Activated CD4-positive, alpha-beta T cell treated with anti-CD3 and anti-CD28 coated beads, Interleukin-2, amount 10 ng/mL, durations not matched to agents 7 days and 5 days (primary cell): Measurements from ENCODE around the gene KBTBD13. TPM values are rescaled to one million over a fixed set of nuclear protein-coding genes. Genes with fewer than 3 reads are reported as not detected.
"Not testable (repeated sequence)": the region's sequence is repeated elsewhere in the genome, so short reads cannot be mapped to it uniquely, and the experiment has no call there.

Experiments
- CTCF ChIA-PET: fragments of 350-600 bp; sonication (Branson Sonifier 250); formaldehyde crosslinking; loops from one replicate; lab custom pipeline; 2021; ENCODE audit warnings: antibody characterized with exemption; lab: Charles Lee
- POLR2A ChIA-PET: fragments of 350-600 bp; sonication (Branson Sonifier 250); formaldehyde crosslinking; loops from one replicate; lab custom pipeline; 2021; ENCODE audit warnings: antibody characterized with exemption; lab: Charles Lee
- DNase-seq: peaks from one replicate; pipeline ENCODE4 v3.0.0-alpha.2; 2020
- H3K27ac Mint-ChIP-seq: one replicate; pipeline ENCODE4 v1.8.0; 2021; ENCODE audit warnings: mild to moderate bottlenecking, moderate library complexity, mixed read lengths
- H3K27me3 Mint-ChIP-seq: one replicate; pipeline ENCODE4 v1.8.0; 2021; ENCODE audit warnings: mixed read lengths
- H3K36me3 Mint-ChIP-seq: one replicate; pipeline ENCODE4 v1.8.0; 2021; ENCODE audit warnings: low read depth, mixed read lengths
- H3K4me1 Mint-ChIP-seq: one replicate; pipeline ENCODE4 v1.8.0; 2021; ENCODE audit warnings: mixed read lengths
- H3K4me3 Mint-ChIP-seq: one replicate; pipeline ENCODE4 v1.8.0; 2021; ENCODE audit warnings: mild to moderate bottlenecking, moderate library complexity, mixed read lengths
- H3K9me3 Mint-ChIP-seq: one replicate; pipeline ENCODE4 v1.8.0; 2021; ENCODE audit warnings: mixed read lengths
- total RNA-seq, 2 experiments: library from RNA; stranded (reverse); gene quantifications; one replicate each; pipeline ENCODE4 v1.2.3, GENCODE V29; 2021

KBTBD13 gene
- total RNA-seq, 2 experiments from 2014 or later = not detected

DNA sequence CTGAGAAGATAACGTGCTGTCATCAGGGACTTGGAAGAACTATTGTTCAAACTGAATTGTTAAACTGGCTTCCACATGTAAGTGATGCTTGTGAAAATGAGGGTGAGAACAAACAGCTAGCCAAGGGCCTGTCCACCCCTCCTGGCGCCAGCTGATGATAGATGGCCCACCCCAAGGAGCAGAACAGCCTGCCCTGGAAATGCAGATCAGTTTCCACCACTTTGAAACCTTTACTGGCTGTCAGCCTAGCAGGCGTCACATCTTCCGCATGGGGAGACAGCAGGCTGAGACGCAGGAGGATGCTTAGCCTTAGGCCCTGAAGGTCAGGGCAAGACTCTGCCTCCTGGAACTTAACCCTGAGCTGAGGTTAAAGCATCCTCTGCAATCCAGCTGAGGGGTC, 37.7 kb upstream of the KBTBD13 start:
- DNase-seq = no peak
- no peaks in the 10 kb centered on the region for H3K9me3 Mint-ChIP-seq
- H3K4me1 Mint-ChIP-seq = peaks cover 2% of the 10 kb centered on the region
- H3K27ac Mint-ChIP-seq = no peak overlapping the region
- no peak overlapping the region for H3K4me3 Mint-ChIP-seq
- POLR2A ChIA-PET = no interaction called here
- CTCF ChIA-PET = interaction anchor here (0.6 kb wide), 1 partner anchor 28 kb away, joined by 5 read pairs; no protein-coding TSS in a partner anchor
- H3K36me3 Mint-ChIP-seq = no peaks in the 10 kb centered on the region
- peaks cover 2% of the 10 kb centered on the region for H3K27me3 Mint-ChIP-seq

DNA sequence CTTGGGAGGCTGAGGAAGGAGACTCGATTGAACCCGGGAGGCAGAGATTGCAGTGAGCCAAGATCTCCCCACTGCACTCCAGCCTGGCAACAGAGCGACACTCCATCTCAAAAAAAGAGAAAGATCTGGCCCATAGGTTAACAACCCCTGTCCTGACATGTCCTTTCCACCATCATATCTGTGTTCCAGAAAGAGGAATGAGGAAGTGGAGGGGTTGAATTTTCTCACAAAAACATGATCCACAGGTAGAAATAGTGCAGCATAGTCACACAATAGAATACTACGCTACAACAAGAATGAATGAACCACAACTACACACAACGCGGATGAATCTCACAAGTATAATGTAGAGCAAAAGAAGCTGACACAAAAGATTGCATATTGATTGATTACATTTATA, 36.1 kb upstream of the KBTBD13 start:
- Mint-ChIP-seq H3K4me3 (no peak overlapping the region), H3K9me3 (no peaks in the 10 kb centered on the region), H3K27me3 (peaks cover 2% of the 10 kb centered on the region), H3K27ac (no peak overlapping the region), H3K36me3 (no peaks in the 10 kb centered on the region), H3K4me1 (no peaks in the 10 kb centered on the region)
- no peak for DNase-seq
- ChIA-PET CTCF (interaction anchor here (1.2 kb wide), 1 partner anchor 9 kb away, joined by 3 read pairs; no protein-coding TSS in a partner anchor), POLR2A (no interaction called here)

DNA sequence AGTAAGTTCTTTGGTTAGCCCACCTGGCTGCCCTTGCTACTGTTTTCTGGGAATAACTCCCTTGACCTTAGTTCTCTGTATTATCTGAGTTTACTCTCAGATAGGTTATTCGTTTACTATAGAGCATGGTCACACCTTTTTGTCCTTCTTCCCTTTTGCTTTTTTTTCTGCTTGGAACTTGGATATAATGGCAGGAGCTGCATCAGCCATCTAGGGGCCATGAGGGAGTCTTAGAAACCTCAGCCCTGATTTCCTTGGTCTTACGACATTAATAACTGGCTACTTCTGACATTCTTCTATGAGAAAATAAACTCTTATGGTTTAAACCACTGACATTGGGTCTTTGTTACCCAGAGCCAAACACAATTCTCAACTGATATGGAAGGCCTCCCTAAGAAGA, 34.8 kb upstream of the KBTBD13 start:
- no peak for DNase-seq
- ChIA-PET CTCF (interaction anchor here (0.7 to 1.6 kb wide), 3 partner anchors 11 to 15 kb away, joined by 3 to 4 read pairs (median 3); no protein-coding TSS in a partner anchor), POLR2A (no interaction called here)
- H3K4me3 Mint-ChIP-seq = no peak overlapping the region
- H3K36me3 Mint-ChIP-seq = no peaks in the 10 kb centered on the region
- no peaks in the 10 kb centered on the region for H3K4me1 Mint-ChIP-seq
- no peak overlapping the region for H3K27ac Mint-ChIP-seq
- peaks cover 2% of the 10 kb centered on the region for H3K27me3 Mint-ChIP-seq
- no peaks in the 10 kb centered on the region for H3K9me3 Mint-ChIP-seq

DNA sequence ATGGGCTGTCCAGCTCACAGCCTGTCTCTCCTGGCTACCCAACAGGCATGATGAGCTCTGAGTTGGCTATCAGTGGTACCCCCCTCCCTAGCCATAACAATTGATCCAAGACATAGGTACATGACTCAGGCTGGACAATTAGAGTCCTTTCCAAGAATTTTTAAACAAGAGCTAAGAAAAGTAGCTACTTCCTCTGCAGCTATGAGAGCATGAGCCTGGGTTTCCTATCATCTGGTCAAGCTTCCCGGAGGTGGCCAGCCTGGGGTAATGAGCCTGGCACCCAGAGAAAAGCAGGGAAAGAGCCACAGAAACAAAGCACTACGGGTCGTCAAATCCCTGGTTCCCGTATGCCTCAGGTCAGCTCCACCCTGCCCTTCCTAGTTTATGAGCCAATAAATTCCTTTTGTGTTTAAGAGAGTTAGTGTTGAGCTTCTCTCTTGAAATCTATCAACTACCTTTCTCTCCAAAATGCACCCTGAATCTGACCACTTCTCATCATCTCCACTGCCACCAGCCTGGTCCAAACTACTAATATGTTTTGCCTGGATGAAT, 33.7 kb upstream of the KBTBD13 start:
- ChIA-PET CTCF (interaction anchor here (0.6 to 1.6 kb wide), 5 partner anchors 9 to 22 kb away, joined by 3 to 4 read pairs (median 3); no protein-coding TSS in a partner anchor), POLR2A (no interaction called here)
- DNase-seq = no peak
- Mint-ChIP-seq H3K27ac (no peak overlapping the region), H3K9me3 (no peaks in the 10 kb centered on the region), H3K4me3 (no peak overlapping the region), H3K4me1 (no peaks in the 10 kb centered on the region), H3K36me3 (no peaks in the 10 kb centered on the region), H3K27me3 (peaks cover 2% of the 10 kb centered on the region)

DNA sequence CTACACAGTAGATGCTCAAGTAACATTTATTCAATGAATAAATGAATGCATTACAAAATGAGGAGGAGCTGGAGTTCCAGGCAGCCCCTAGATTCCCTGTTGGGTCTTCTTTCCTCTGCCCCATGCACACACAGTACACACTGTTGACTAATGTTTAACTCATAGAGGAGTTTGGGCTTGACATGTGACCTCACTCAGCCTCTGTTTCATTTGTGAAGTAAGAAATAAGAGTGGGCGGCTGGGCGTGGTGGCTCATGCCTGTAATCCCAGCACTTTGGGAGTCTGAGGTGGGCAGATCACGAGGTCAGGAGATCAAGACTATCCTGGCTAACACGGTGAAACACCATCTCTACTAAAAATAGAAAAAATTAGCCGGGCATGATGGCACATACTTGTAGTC, 32.3 kb upstream of the KBTBD13 start:
- H3K27ac Mint-ChIP-seq, H3K27me3 Mint-ChIP-seq, H3K9me3 Mint-ChIP-seq, H3K4me1 Mint-ChIP-seq, H3K36me3 Mint-ChIP-seq, DNase-seq, H3K4me3 Mint-ChIP-seq, POLR2A ChIA-PET: not testable (repeated sequence)
- CTCF ChIA-PET = interaction anchor here (0.6 to 1.4 kb wide), 3 partner anchors 12 to 460 kb away, joined by 3 to 6 read pairs (median 4); no protein-coding TSS in a partner anchor

DNA sequence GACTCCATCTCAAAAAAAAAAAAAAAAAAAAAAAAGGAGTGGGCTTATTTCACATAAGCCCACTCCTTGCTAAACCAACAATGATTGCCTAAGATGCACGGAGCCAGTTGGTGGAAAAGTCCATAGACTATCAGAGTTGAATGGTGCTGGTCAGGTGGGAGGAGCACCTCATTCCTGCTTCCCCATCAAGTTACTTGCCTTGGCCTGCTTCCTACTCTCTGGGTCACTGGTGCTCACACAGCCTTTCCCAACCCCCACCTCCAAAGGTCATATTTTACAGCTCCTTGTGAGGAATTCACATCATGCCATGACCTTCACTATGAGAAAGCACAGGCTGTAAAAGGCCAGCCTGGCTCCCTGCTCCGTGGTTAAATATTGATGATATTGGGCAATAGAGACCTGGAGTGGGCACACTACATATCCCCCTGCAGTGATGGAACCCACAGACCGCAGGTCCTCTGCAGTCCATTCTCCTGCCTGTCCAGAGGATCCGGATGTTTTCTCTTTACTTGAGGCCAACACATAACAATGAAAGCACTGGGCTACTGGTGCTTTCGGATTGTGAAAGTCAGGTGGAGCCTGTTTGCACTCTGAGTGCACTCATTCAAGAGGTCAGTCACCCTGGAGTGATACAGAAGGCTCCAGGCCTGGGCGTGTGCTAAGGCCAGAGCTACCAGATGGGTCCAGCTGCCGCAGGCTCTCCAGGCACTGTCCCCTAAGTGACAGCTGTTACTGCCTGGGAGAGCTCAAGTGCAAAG, 31.6 kb upstream of the KBTBD13 start, which contains the start of gene SLC51B:
SLC51B (plus strand) TSS at position 664 of the 758 bp plus-strand sequence. CDS start 4,618 bp downstream, outside the sequence.
- DNase-seq = no peak

DNA sequence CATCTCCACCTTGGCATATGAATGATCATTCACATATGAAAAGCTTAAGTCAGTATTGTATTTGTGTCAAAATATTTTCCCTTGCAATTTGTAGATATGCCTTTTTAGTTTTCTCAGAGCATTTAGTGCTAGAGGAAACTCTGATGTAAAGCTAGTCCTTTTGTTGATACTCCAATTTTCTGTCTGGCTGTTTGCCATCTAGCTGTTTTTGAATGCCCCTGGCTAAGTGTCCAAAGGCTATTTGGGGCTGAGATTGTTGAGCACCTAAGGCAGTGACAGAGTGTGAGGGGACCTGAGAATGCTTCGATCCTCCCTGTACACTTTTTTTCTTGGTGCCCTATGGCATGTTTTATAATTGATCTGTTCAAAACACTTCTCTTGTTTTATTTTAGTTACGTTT, 28.3 kb upstream of the KBTBD13 start:
- no peaks in the 10 kb centered on the region for H3K9me3 Mint-ChIP-seq
- no peak for DNase-seq
- H3K27me3 Mint-ChIP-seq = no peaks in the 10 kb centered on the region
- H3K27ac Mint-ChIP-seq = no peak overlapping the region
- no peaks in the 10 kb centered on the region for H3K36me3 Mint-ChIP-seq
- CTCF ChIA-PET = interaction anchor here (0.6 to 1.0 kb wide), 2 partner anchors 30 to 309 kb away, joined by 3 read pairs; no protein-coding TSS in a partner anchor
- POLR2A ChIA-PET = no interaction called here
- H3K4me1 Mint-ChIP-seq = peaks cover 14% of the 10 kb centered on the region
- H3K4me3 Mint-ChIP-seq = no peak overlapping the region

More for the DNA sequence above, 31.6 kb upstream of the KBTBD13 start, which contains the start of gene SLC51B:
- H3K4me1 Mint-ChIP-seq = peaks cover 10% of the 10 kb centered on the region
- no peak within 1 kb of the TSS for H3K4me3 Mint-ChIP-seq
- peaks cover 2% of the 10 kb centered on the region for H3K27me3 Mint-ChIP-seq
- no peaks in the 10 kb centered on the region for H3K36me3 Mint-ChIP-seq
- H3K27ac Mint-ChIP-seq = no peak within 1 kb of the TSS
- no peaks in the 10 kb centered on the region for H3K9me3 Mint-ChIP-seq
- ChIA-PET CTCF (interaction anchor here (0.6 to 1.4 kb wide), 3 partner anchors 13 to 459 kb away, joined by 3 to 6 read pairs (median 4); no protein-coding TSS in a partner anchor), POLR2A (no interaction called here)

DNA sequence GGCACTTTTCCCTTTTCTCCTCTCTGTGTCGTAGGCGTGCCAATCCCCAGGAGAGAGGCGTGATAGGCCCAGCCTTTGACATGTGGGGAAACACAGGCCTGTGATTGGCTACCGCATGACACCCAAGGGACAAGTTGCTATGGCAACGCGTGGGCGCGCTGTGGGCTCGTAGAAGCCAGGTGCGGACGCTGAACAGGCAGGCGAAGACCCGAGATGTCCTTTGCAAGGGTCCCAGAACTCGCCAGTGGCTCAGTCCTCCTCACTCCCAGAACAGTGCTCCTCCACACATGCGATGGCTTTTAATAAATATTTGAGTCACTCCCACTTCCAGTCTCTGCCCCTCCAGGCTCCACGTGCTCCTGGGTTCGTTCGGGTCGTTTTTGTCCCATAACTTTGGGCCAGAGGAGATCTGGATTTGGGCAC, 27.1 kb upstream of the KBTBD13 start:
- DNase-seq = peak; percentile 90
- H3K4me3 Mint-ChIP-seq = peak overlapping the region; percentile 51
- H3K9me3 Mint-ChIP-seq = no peaks in the 10 kb centered on the region
- POLR2A ChIA-PET = no interaction called here
- H3K27me3 Mint-ChIP-seq = no peaks in the 10 kb centered on the region
- no peak overlapping the region for H3K27ac Mint-ChIP-seq
- peaks cover 17% of the 10 kb centered on the region for H3K4me1 Mint-ChIP-seq
- CTCF ChIA-PET = no interaction called here
- H3K36me3 Mint-ChIP-seq = no peaks in the 10 kb centered on the region

DNA sequence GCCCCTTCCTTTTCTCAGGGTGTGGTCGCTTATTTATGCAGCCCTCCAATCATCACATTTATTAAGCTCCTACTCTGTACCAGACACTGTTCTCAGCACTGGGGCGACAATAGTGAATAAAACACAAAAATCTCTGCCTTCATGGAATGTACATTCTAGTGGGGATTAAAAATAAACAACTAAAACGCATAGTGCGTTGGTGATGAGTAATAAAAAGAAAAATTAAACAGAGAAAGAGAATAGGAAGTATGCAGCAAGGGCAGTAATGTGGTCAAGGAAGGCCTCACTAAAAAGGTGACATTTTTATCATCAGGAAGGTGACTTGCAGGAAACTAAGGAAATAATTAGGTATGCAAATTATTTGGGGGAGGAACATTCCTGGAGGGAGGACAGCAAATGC, 26.3 kb upstream of the KBTBD13 start:
- no peak for DNase-seq
- Mint-ChIP-seq H3K27me3 (no peaks in the 10 kb centered on the region), H3K36me3 (no peaks in the 10 kb centered on the region), H3K27ac (no peak overlapping the region), H3K4me1 (peaks cover 20% of the 10 kb centered on the region), H3K4me3 (no peak overlapping the region), H3K9me3 (no peaks in the 10 kb centered on the region)
- ChIA-PET POLR2A (no interaction called here), CTCF (no interaction called here)

DNA sequence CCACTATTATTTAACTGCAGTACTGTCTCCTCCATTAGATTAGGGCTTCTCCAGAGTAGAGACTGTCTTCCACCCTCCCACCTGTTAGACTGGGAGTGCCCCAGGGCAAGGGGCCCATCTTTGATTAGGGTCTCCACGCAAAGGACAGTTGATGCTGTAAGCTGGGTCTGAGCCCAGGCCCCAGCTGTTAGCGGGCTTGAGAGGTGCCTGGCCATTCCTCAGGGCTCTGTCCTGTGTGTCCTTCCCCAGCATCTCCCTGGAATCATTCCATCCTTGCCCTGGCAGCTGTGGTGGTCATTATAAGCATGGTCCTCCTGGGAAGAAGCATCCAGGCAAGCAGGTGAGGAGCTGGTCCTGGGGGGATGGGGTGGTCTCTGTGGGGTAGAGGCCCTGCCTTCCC, 25.3 kb upstream of the KBTBD13 start:
- DNase-seq = no peak
- Mint-ChIP-seq H3K9me3 (no peaks in the 10 kb centered on the region), H3K4me1 (peaks cover 28% of the 10 kb centered on the region), H3K36me3 (no peaks in the 10 kb centered on the region), H3K27ac (no peak overlapping the region), H3K27me3 (no peaks in the 10 kb centered on the region), H3K4me3 (no peak overlapping the region)
- ChIA-PET CTCF (interaction anchor here (0.9 kb wide), 2 partner anchors 11 to 25 kb away, joined by 3 to 4 read pairs; partner anchors contain the start of gene KBTBD13), POLR2A (no interaction called here)

DNA sequence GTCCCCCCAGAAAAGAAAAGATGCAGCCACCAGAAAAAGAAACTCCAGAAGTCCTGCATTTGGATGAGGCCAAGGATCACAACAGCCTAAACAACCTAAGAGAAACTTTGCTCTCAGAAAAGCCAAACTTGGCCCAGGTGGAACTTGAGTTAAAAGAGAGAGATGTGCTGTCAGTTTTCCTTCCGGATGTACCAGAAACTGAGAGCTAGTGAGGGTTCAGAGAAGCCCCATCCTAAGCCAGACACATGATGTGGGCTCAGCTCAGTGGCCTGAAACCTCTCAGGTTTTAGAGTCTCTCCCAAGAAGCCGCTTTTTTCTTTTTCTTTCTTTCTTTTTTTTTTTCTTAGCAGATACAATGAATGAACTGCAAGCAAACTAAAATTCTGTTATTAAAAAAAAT, 23.6 kb upstream of the KBTBD13 start:
- Mint-ChIP-seq H3K36me3 (no peaks in the 10 kb centered on the region), H3K4me3 (no peak overlapping the region), H3K27me3 (no peaks in the 10 kb centered on the region), H3K4me1 (peaks cover 28% of the 10 kb centered on the region), H3K9me3 (no peaks in the 10 kb centered on the region), H3K27ac (no peak overlapping the region)
- no peak for DNase-seq
- ChIA-PET CTCF (interaction anchor here (1.0 to 1.4 kb wide), 2 partner anchors 10 kb away, joined by 3 to 4 read pairs; no protein-coding TSS in a partner anchor), POLR2A (no interaction called here)

DNA sequence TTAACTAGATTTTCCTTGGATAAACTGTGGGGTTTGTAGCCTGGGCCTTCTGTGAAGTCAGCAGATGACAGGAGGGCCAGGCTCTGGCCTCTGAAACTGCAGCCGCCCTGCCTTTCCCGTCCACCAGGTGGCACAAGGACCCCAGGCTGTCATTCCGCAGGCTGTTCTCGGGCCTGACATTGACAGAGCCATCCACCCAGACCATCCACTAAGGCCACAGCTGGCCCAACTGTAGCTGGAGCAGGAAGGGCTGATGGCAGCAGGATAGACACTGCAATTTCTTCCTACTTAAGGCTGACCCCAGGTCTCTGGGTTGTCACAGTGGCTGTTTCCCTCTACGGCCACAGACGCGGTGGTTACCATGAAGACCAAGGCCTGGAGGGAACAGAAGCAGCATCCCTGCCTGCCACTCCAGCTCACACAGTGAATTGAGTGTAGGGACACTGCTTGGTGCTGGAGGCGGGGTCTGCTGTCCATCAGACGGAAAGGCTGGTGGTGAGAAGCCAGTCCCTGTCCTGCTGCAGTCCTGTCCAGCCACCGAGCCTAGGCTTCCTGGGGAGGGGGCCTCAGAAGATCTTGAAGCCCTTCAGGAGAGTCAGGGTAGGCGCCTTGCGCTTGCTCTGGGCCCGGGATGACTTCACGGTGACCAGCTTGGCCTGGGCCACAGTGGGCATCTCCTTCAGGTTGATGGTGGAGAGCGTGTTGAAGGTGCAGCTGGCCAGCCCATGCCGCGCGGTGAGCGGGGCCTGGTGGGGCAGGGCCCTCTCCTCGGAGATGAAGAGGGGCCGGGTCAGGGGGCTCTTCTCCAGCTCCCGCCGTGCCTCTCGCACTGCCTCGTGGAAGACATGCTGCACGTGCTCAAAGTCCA, 22.0 kb upstream of the KBTBD13 start:
- peak; percentile 68 for DNase-seq
- Mint-ChIP-seq H3K36me3 (no peaks in the 10 kb centered on the region), H3K27ac (no peak overlapping the region), H3K9me3 (no peaks in the 10 kb centered on the region), H3K4me3 (no peak overlapping the region), H3K27me3 (no peaks in the 10 kb centered on the region), H3K4me1 (peaks cover 22% of the 10 kb centered on the region)
- POLR2A ChIA-PET = no interaction called here
- CTCF ChIA-PET = interaction anchor here (0.5 to 2.6 kb wide), 14 partner anchors 9 to 331 kb away, joined by 3 to 12 read pairs (median 4); partner anchors contain the start of genes RASL12 and RNU5B-1
